ENCODE results near the gene XRN1.
"Not testable (repeated sequence)": the region's sequence is repeated elsewhere in the genome, so short reads cannot be mapped to it uniquely, and the experiment has no call there.

XRN1 gene

GRCh38 chr3:142310439-142310838 lies 137.4 kb downstream of the XRN1 start:
- no peaks in the 10 kb centered on the region for H4K20me1 ChIP-seq (ENCODE audit: insufficient read depth)
- H3K27ac ChIP-seq, result no peak overlapping the region
- H3K9ac ChIP-seq, result no peak overlapping the region
- TF ChIP-seq CTCF (conservative IDR thresholded peaks at IDR 0.05; ENCODE audit: low read depth, low read length), result no peak
- H3K4me3 ChIP-seq (IDR thresholded peaks at IDR 0.05; ENCODE audit: insufficient read depth, low read depth, low read length), result no peak overlapping the region
- no peak overlapping the region for H2AFZ ChIP-seq (ENCODE audit: low read depth)
- H3K79me2 ChIP-seq (ENCODE audit: insufficient read depth, low read depth), result no peaks in the 10 kb centered on the region
- no peaks in the 10 kb centered on the region for H3K36me3 ChIP-seq (ENCODE audit: insufficient read depth)
- H3K27me3 ChIP-seq (ENCODE audit: insufficient read depth, low read depth), result no peaks in the 10 kb centered on the region
- H3K4me2 ChIP-seq, result no peak overlapping the region
- H3K4me1 ChIP-seq (ENCODE audit: low read depth, poor library complexity, severe bottlenecking), result no peaks in the 10 kb centered on the region

- not testable (repeated sequence) for H3K36me3 ChIP-seq (ENCODE audit: insufficient read depth); H4K20me1 ChIP-seq (ENCODE audit: insufficient read depth); H3K27me3 ChIP-seq (ENCODE audit: insufficient read depth, low read depth); H3K4me1 ChIP-seq (ENCODE audit: low read depth, poor library complexity, severe bottlenecking); H3K79me2 ChIP-seq (ENCODE audit: insufficient read depth, low read depth); H3K9ac ChIP-seq; H2AFZ ChIP-seq (ENCODE audit: low read depth); H3K27ac ChIP-seq; H3K4me3 ChIP-seq (IDR thresholded peaks at IDR 0.05; ENCODE audit: insufficient read depth, low read depth, low read length); H3K4me2 ChIP-seq
Observed at GRCh38 chr3:142302847-142303246, 145.0 kb downstream of the XRN1 start.

- H3K4me2 ChIP-seq, result no peak overlapping the region
- TF ChIP-seq CTCF (conservative IDR thresholded peaks at IDR 0.05; ENCODE audit: low read depth, low read length), result no peak
Observed at GRCh38 chr3:142298626-142299025, 149.2 kb downstream of the XRN1 start.

GRCh38 chr3:142296507-142296906 lies 151.3 kb downstream of the XRN1 start:
- Histone ChIP-seq H3K4me2 (no peak overlapping the region), H3K79me2 (ENCODE audit: insufficient read depth, low read depth) (no peaks in the 10 kb centered on the region), H3K36me3 (ENCODE audit: insufficient read depth) (no peaks in the 10 kb centered on the region), H3K27me3 (ENCODE audit: insufficient read depth, low read depth) (no peaks in the 10 kb centered on the region), H3K4me3 (IDR thresholded peaks at IDR 0.05; ENCODE audit: insufficient read depth, low read depth, low read length) (no peak overlapping the region), H4K20me1 (ENCODE audit: insufficient read depth) (no peaks in the 10 kb centered on the region), H3K4me1 (ENCODE audit: low read depth, poor library complexity, severe bottlenecking) (no peaks in the 10 kb centered on the region), H2AFZ (ENCODE audit: low read depth) (no peak overlapping the region), H3K9ac (no peak overlapping the region), H3K27ac (no peak overlapping the region)
- no peak for TF ChIP-seq CTCF (conservative IDR thresholded peaks at IDR 0.05; ENCODE audit: low read depth, low read length)

More at GRCh38 chr3:142298626-142299025, 149.2 kb downstream of the XRN1 start:
- Histone ChIP-seq H2AFZ (ENCODE audit: low read depth) (no peak overlapping the region), H3K36me3 (ENCODE audit: insufficient read depth) (no peaks in the 10 kb centered on the region), H3K9ac (no peak overlapping the region), H3K27ac (no peak overlapping the region), H3K79me2 (ENCODE audit: insufficient read depth, low read depth) (no peaks in the 10 kb centered on the region), H4K20me1 (ENCODE audit: insufficient read depth) (no peaks in the 10 kb centered on the region), H3K27me3 (ENCODE audit: insufficient read depth, low read depth) (no peaks in the 10 kb centered on the region), H3K4me3 (IDR thresholded peaks at IDR 0.05; ENCODE audit: insufficient read depth, low read depth, low read length) (no peak overlapping the region), H3K4me1 (ENCODE audit: low read depth, poor library complexity, severe bottlenecking) (no peaks in the 10 kb centered on the region)

GRCh38 chr3:142287866-142288638 lies 159.8 kb downstream of the XRN1 start:
- Histone ChIP-seq H3K4me3 (IDR thresholded peaks at IDR 0.05; ENCODE audit: insufficient read depth, low read depth, low read length) (no peak overlapping the region), H2AFZ (ENCODE audit: low read depth) (no peak overlapping the region), H3K4me1 (ENCODE audit: low read depth, poor library complexity, severe bottlenecking) (no peaks in the 10 kb centered on the region), H3K4me2 (no peak overlapping the region), H3K27me3 (ENCODE audit: insufficient read depth, low read depth) (no peaks in the 10 kb centered on the region; the same call in 1 of the 2 replicates), H4K20me1 (ENCODE audit: insufficient read depth) (no peaks in the 10 kb centered on the region), H3K79me2 (ENCODE audit: insufficient read depth, low read depth) (no peaks in the 10 kb centered on the region), H3K27ac (no peak overlapping the region), H3K36me3 (ENCODE audit: insufficient read depth) (no peaks in the 10 kb centered on the region; the same call in 1 of the 2 replicates), H3K9ac (no peak overlapping the region)
- TF ChIP-seq CTCF (conservative IDR thresholded peaks at IDR 0.05; ENCODE audit: low read depth, low read length), result no peak

Data from KMS-11 (cell line).